Smooth muscle cell (in vitro differentiated cells): ENCODE measurements around the gene MYBPC2. TPM values are rescaled to one million over a fixed set of nuclear protein-coding genes. Genes with fewer than 3 reads are reported as not detected.

Experiments used
- DNase-seq: peaks from one replicate; lab custom pipeline; 2025; ENCODE audit not compliant: unreplicated experiment; lab: John Stamatoyannopoulos, UW
- H2AFZ ChIP-seq: fragments of 200-600 bp; sonication (generic); 2 replicates; pipeline ENCODE4 v1.6.0; 2016; ENCODE audit warnings: antibody characterized with exemption, low read depth, mild to moderate bottlenecking
- H3F3A ChIP-seq: fragments of 200-600 bp; sonication (generic); 2 replicates; pipeline ENCODE4 v1.6.0; 2017; ENCODE audit warnings: antibody characterized with exemption, low read depth
- H3K27ac ChIP-seq: fragments of 200-600 bp; sonication (generic); 2 replicates; pipeline ENCODE4 v1.5.1; 2016; ENCODE audit warnings: low read depth, mild to moderate bottlenecking
- H3K27me3 ChIP-seq: fragments of 200-600 bp; sonication (generic); 2 replicates; pipeline ENCODE4 v1.6.1; 2016; ENCODE audit warnings: low read depth, mild to moderate bottlenecking
- H3K36me3 ChIP-seq: fragments of 200-600 bp; sonication (generic); 2 replicates; pipeline ENCODE4 v1.5.1; 2016; ENCODE audit warnings: low read depth
- H3K4me1 ChIP-seq: fragments of 200-600 bp; sonication (generic); 2 replicates; pipeline ENCODE4 v1.5.1; 2016; ENCODE audit warnings: low read depth
- H3K4me2 ChIP-seq: fragments of 200-600 bp; sonication (generic); 2 replicates; pipeline ENCODE4 v1.6.0; 2016; ENCODE audit warnings: mild to moderate bottlenecking
- H3K4me3 ChIP-seq: fragments of 200-600 bp; sonication (generic); 2 replicates; pipeline ENCODE4 v1.5.1; 2016; ENCODE audit warnings: mild to moderate bottlenecking
- H3K79me2 ChIP-seq: fragments of 200-600 bp; sonication (generic); 2 replicates; pipeline ENCODE4 v1.6.0; 2016; ENCODE audit warnings: low read depth, mild to moderate bottlenecking
- H3K9ac ChIP-seq: fragments of 200-600 bp; sonication (generic); 2 replicates; pipeline ENCODE4 v1.6.0; 2016; ENCODE audit warnings: low read depth
- H3K9me3 ChIP-seq: fragments of 200-600 bp; sonication (generic); replicated peaks from 2 replicates; pipeline ENCODE4 v1.5.1; 2016; ENCODE audit warnings: low read depth
- H4K20me1 ChIP-seq: fragments of 200-600 bp; sonication (generic); 2 replicates; pipeline ENCODE4 v1.6.0; 2016; ENCODE audit warnings: low read depth
- CTCF ChIP-seq: fragments of 200-600 bp; sonication (generic); IDR thresholded peaks from 2 replicates; pipeline ENCODE4 v1.5.1; 2017; ENCODE audit warnings: borderline replicate concordance, mild to moderate bottlenecking, antibody characterized with exemption; ENCODE audit not compliant: insufficient read depth, poor library complexity, severe bottlenecking
- WGBS: methylation state at CpG from one replicate; pipeline ENCODE4 v1.1.7; 2016; ENCODE audit warnings: low lambda C conversion rate; 5-methylcytosine and 5-hydroxymethylcytosine counted together
- polyA plus RNA-seq: library from polyadenylated mRNA; unstranded; fragments of >200 nt; fragmentation: Nextera tagmentation; extraction: Ambion mirVana; gene quantifications from 2 replicates; pipeline ENCODE4 v1.2.1, GENCODE V29; 2016
- total RNA-seq: library from RNA; depleted of rRNA; stranded (reverse); fragments of >200 nt; gene quantifications from 2 replicates; pipeline ENCODE4 v1.2.3, GENCODE V29; 2014

MYBPC2 gene
- total and polyA plus RNA-seq, 2 experiments from 2014 or later, result not detected

- peaks cover 28% of the 10 kb centered on the region for H3K27me3 ChIP-seq
- WGBS, result 96% methylated on average over 10 of the region's 22 CpGs
- H3K4me2 ChIP-seq, result no peak overlapping the region
- no peak overlapping the region for H3K27ac ChIP-seq
- H3F3A ChIP-seq, result no peaks in the 10 kb centered on the region
- H2AFZ ChIP-seq, result no peak overlapping the region
- H3K36me3 ChIP-seq, result no peaks in the 10 kb centered on the region
- no peak for TF ChIP-seq CTCF
- DNase-seq, result no peak
- no peaks in the 10 kb centered on the region for H3K79me2 ChIP-seq
- H3K4me3 ChIP-seq, result no peak overlapping the region
- peaks cover 7% of the 10 kb centered on the region for H3K4me1 ChIP-seq
- no peaks in the 10 kb centered on the region for H3K9me3 ChIP-seq
- no peaks in the 10 kb centered on the region for H4K20me1 ChIP-seq
- H3K9ac ChIP-seq, result no peak overlapping the region
These were observed 17.0 kb upstream of the MYBPC2 start for GRCh38 chr19:50415661-50416033.

GRCh38 chr19:50416034-50416977 is 16.4 kb upstream of the MYBPC2 start:
- TF ChIP-seq CTCF, result no peak
- DNase-seq, result no peak
- Histone ChIP-seq H3K9me3 (no peaks in the 10 kb centered on the region), H2AFZ (no peak overlapping the region), H3F3A (no peaks in the 10 kb centered on the region), H3K27ac (no peak overlapping the region), H4K20me1 (no peaks in the 10 kb centered on the region), H3K4me3 (no peak overlapping the region), H3K27me3 (peaks cover 28% of the 10 kb centered on the region), H3K4me2 (no peak overlapping the region), H3K9ac (no peak overlapping the region), H3K4me1 (peaks cover 7% of the 10 kb centered on the region), H3K36me3 (no peaks in the 10 kb centered on the region), H3K79me2 (no peaks in the 10 kb centered on the region)
- 97% methylated on average over 27 of the region's 35 CpGs for WGBS

- Histone ChIP-seq H3K4me3 (no peak overlapping the region), H3F3A (no peaks in the 10 kb centered on the region), H3K9ac (no peak overlapping the region), H3K4me2 (no peak overlapping the region), H3K27ac (no peak overlapping the region), H3K4me1 (peaks cover 7% of the 10 kb centered on the region), H3K36me3 (no peaks in the 10 kb centered on the region), H2AFZ (no peak overlapping the region), H4K20me1 (no peaks in the 10 kb centered on the region), H3K9me3 (no peaks in the 10 kb centered on the region), H3K27me3 (peaks cover 28% of the 10 kb centered on the region), H3K79me2 (no peaks in the 10 kb centered on the region)
- WGBS, result 84% methylated on average over 22 of the region's 42 CpGs
- no peak for TF ChIP-seq CTCF
- no peak for DNase-seq
These were observed 15.3 kb upstream of the MYBPC2 start for GRCh38 chr19:50417111-50418081.
